Right hindlimb (tissue), 1 donor: ENCODE results near the gene IQGAP3.
A peak's percentile ranks its signal among the peaks of the same experiment; 100 is the strongest.

Experiments used
- DNase-seq: peaks from one replicate; pipeline ENCODE4 v3.0.0-alpha.2; 2018

IQGAP3 gene

DNA sequence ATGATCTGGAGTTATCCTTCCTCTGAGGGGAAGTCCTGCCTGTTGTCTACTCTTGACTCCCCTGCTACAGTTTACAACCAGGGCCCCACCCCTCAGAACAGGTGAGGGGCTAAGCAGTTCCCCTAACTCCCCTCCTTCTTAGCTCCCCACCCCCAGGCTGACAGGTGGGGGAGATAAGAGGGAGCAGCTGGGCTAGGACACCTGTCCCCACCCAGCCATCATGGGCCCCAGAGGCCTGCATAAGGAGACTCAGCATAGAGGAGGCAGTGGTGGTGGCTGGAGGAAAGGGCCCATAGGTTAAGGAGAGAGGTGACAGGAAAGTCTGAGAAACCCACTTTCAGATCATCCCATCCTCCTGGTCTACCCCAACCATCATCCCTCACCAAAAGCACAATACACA, 78.6 kb downstream of the IQGAP3 start:
- DNase-seq = no peak

DNA sequence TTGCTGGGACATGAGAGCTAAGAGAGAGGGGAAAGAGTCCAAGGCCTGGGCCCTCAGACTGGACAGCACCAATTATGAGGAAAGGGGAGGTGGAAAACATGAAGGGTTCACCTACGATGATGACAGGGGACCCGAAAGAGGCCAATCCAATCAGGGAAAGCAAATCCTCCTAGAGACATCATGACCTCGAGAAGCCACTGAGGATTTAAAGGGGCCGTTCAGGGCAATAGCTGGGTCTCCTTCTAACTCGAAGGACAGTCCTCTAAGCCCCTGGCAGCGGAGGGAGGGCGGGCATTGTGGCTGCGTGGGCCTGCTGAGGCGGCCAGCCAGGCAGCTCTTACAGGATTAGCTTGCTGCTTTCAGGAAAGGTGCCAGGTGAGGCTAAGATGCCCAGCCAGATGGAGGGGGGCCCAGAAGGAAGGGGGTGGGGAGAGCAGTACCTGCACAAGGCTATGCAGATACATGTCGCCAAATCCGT, 79.2 kb downstream of the IQGAP3 start:
- peak; percentile 66 for DNase-seq

DNA sequence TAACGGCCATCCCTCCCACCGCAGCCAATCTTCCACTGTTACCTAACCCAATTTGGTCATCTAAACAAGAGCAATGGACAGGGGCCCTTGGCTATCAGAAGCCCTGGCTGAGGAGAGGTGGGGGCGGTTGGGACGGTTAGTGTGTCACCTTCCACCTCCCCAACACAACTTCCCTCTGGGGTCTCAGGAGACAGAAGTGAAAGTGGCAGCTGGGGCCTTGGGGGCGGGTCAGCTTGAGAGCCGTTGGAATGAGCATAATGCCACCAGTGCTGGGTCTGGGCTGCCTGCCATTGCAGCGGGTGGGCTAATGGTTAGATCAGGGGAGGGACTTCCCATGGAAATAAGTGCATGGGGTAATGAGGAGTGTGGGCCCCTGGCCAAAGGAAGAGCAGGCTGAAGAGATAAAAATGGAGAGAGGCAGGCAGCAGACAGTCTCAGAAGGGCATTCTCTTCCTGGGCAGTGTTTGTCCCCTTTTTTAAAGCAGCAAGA, 79.7 kb downstream of the IQGAP3 start:
- peak; percentile 65 for DNase-seq

DNA sequence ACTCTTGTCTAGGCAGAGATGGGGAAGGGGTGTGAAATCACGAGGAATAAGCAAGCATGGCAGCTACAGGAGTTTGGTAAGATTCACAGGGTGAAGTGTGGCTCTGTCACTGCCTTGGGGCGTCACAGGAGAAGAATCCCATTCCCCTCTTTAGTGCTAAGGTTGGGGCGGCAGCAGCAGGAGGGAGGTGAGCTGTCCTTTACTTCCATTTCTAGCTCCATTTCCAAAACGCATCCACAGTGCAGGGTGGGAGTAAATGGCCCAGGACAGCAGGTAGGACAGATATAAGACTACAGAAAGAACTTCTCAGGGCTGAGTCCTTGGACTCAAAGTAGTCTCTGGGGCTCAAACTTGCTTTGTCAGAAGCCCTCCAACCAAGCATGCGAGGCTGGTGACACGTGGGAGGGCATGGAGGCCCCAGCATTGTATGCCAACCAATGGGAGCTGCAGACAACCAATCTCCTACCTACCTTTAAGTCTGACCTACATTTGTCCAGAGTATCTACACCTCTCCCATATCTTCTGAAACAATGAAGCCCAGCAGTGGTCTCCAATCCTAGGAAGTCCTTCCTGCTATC, 80.3 kb downstream of the IQGAP3 start:
- DNase-seq = no peak

DNA sequence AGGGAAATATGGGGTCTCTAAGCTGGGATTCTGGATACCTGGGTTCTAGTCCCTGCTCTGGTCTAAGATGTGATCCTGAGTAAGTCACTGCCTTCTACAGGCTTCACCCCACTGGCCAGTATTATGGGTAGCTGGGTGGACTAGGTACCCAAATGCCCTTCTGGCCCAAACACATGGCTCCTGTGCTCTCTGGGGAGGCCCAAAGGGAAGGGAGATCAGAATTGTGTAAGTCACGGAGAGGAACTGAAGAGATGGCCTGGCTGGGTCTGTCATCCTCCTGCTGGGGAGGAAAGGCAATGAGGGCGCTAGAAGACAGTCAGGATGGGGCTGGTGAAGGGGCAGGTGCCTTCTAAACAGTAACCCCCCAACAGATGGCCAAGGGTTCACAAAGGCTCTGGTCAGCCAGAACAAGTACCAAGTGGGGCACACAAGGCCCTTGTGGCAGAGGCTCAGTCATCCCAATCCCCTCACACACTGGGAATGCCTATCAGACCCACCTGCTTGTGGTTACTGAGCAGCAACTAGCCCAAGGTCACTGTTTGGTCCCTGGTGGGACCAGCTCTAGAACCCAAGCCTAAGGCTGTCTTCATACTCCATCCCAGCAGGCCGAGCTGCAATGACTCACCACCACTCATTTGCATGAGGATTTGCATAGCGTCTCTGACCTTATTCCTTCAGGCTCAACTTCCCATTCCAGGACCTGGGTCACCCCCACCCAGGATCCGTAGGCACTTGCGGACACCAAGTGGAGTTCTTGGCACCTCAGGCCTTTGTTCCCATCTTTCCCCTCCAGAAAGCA, 81.0 kb downstream of the IQGAP3 start:
- no peak for DNase-seq

DNA sequence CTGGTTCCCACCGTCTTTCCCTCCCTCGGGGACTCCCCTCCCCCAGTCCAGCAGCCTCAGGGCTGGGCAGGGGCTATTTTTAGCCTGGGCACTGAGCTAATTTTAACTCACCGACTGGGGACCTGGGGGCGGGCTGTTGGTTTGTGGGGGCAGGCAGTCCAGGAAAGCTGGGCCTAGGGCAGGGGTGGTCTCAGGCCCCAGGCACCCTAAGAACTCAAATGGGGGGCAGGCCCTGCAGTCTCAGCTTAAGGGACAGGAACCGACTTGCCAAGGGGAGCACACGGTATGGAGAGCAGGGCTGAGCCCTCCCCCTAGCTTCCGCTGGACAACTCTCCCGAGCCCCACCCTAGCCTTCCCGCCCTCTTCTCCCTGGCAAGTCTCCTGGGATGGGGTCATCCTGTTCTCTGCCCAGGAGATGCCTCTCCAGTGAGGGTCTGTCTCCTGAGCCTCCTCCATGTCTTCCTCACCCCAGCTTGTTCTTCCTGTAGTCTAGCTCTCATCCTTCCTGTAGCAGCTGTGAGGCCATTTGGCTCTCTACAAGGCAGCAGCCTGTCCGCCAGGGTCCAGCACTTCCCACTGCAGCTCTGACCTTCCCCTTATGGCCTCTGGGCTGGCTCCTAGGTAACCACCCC, 81.8 kb downstream of the IQGAP3 start:
- DNase-seq = peak; percentile 71

DNA sequence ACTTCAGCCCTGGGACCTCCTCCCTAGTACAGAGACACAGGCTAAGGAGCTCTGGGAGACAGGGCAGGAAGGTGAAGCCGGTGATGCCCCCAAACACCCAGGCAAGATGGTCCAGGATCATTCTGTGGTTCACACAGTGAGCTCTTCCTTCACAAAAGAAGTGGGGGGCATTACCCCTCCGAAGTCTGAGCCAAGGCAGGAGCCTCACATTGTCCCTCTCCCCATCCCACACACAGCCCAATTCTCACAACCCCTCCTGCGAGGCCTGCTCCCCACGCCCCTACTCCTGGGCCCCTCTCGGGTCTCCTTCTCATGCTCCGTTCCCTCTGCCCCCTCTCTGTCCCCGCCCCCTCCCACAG, 82.5 kb downstream of the IQGAP3 start:
- DNase-seq = no peak

DNA sequence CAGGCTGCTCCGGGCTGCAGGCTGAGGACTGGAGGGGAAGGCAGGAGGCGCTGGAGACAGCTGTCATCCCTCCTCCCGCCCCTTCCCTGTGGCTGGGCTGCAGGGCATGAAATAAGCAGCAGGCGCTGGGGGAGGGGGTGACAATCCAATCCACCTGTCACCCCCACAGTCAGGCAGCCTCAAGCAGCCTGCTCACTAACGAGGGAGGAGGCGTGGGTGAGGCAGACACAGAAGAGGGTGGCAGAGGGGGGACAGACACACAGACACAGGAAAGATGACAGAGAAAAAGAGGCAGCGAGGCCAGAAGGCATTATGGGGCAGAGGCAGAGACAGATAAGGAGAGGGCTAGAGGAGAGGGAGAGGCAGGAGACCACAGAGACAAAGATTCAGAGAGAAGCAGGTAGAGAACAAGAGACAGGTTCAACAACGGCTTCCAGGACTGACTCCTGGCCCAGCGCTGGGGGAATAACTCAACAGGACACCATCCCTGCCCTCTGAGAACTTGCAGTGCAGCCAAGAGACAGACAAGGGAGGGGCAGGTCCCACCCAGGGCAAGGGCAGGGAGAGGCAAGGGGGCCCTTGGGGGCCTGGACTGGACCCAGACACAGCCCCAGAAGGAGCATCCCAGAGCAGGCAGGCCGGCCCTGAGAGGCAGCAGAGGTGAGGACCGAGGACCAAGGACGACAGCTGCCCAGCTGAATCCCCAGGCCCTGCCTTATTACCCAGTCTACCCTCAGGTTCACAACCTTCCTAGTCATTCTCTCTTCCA, 83.0 kb downstream of the IQGAP3 start:
- peak; percentile 82 for DNase-seq

DNA sequence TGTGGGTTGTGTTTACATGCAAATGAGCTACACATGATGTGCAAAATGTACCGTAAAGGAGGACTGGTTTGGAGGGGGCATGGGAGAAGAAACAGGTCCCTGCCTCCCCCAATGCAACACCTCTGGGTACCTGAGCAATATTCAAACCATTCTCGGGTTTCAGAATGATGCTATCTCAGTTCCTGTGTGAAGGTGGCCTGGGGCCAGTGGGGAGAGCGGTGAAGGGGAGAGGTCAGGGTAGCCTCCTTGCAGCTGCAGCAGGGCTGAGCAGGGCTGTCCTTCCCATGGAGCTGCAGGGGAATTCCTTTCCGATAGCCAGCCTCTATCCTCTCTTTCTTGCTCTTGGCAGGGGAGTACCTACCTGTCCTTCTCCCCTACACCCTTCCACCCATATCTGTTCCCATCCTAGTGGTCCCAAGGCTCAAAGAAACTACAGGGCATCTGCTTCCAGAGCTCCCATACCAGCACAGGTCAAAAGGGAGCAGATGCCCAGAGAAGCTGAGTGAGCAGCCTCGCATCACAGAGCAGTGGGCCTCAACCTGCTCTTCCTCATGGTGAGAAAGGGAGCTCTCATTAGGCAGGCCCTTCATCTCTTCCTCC, 83.7 kb downstream of the IQGAP3 start:
- DNase-seq = no peak

DNA sequence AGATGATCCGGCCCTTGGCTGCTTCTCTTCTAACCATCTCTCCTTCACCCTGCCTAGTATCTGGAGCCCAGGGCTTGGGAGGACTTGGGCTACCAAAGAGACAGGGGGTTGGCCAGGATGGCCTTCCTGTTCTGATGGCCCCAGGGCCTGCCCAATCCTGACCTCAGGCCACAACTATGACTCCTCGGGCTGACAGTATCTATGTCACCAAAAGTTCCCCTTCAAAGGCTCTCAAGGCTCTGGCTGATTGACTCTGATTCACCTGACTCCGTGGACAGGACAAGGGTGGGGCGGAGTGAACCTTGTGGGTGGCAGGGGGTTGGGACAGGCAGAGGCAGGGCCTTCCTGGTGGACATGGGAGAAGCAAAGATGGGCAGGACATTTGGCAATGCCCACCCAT, 84.5 kb downstream of the IQGAP3 start:
- DNase-seq = no peak

DNA sequence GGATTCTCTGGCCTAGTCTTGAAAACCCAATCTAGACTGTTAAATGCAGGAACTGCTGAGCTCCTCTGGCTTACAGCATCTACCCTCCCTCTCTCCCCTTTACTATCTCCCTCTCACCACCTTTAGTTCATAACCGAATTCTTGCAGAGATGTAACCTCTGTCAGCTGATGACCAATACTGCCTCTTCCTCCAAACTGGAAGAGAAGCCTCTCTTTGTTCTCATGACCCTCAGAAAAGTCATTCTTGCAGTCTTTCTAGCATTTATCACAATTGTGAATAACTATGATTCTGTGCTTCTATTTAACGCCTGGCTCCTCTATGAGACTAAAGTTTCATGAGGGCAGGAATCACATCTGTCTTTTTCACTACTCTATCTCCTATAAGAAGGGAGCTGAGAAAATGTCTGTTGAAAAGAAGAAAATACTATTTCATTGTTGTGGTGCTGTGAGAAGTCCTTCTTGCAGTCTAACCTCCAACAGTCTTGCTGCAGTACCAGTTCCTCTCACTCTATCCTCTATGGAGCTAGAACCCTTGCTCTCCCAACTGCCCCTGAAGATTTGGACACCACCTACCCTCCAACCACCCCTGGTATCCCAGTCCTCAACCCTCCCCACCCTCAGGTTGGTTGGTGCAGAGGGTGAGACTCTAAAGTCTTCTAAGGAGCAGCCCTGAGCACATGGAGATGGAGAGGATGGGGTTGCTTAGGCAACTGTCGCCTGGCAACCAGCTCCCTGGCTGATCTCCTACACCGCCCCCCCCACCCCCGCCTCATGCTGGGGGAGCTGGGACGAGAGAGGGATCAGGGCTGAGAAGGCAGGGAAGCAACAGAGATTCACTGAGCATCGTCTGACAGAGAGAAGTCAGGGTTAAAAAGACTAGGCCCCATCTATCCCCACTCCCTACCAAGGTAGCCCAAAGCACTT, 85.7 kb downstream of the IQGAP3 start:
- DNase-seq = no peak

DNA sequence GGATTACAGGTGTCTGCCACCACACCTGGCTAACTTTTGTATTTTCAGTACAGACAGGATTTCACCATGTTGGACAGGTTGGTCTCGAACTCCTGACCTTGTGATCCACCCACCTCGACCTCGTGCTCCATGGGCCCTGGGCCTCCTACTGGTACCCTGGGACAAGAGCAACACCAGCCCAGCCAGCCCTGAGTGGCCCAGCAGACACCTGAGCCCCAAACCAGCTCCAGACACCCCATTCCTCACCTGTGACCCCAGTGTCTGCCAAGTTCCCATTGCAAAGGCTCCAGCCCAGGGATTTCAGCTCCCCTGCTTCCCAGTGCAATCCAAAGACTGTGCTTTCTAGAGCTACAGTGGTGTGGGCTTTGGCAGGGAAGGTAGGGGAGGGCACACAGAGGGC, 86.4 kb downstream of the IQGAP3 start:
- DNase-seq = no peak

DNA sequence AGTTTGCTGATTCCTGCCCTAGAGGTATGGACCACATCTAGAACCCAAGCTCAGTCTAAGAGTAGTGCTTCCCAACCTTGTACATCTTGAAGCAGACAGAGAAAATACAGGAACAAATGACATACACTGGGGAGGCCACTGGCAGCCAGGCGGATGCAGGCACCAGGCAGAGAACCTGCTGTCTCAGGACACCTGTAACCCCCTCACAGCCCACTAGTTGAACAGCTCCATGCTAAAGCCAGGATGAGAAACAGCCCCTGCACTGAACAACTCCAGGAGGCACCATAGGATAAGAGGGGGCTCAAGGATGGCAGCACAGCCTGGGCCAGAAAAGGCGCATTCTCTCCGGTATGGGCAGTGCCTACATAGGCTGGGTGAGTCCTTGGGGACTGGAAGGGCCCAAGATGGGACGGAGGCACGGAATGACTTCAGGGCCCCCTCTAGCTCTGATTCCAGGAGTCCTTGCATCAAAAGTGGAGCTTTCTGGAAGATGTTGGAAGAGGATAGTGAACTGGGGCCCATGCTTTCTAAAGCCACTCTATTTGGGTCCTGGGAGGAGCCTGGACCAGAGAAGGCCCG, 87.8 kb downstream of the IQGAP3 start:
- DNase-seq = no peak

DNA sequence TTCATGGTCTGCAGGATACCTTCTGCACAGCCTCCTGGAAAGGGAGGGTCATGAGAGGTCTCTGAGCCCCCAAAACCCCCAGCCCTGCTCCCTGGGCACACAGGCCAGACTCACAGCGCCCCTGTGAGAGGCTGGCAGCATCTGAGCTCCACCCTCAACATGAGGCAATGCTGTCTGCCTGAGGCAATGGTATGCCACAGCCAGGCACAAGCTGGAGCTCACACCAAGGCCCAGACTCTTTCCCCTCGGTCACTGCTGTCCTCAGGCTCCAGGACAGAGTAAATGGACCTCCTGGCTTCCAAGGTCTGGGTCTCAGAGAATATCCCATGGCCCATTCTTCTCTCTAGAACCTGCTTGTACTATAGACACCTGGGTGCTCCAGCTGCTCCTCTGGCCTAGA, 89.0 kb downstream of the IQGAP3 start:
- DNase-seq = no peak

DNA sequence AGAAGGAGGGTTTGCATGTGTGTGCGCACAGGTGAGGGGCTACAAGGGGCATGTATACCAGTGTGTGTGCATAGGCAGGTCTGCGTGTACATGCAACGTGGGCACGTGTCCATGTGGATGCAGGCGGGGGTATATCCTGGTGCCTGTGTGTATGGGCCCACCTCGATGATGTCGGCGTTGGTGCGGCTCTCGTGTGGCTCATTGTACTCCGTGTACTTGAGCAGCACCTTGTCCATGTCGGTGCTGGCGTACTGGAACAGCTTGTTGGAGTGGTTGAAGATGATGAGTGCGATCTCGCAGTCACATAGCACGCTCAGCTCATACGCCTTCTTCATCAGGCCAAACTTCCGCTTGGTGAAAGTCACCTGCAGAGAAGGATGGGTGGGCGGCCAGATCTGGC, 90.1 kb downstream of the IQGAP3 start:
- no peak for DNase-seq

DNA sequence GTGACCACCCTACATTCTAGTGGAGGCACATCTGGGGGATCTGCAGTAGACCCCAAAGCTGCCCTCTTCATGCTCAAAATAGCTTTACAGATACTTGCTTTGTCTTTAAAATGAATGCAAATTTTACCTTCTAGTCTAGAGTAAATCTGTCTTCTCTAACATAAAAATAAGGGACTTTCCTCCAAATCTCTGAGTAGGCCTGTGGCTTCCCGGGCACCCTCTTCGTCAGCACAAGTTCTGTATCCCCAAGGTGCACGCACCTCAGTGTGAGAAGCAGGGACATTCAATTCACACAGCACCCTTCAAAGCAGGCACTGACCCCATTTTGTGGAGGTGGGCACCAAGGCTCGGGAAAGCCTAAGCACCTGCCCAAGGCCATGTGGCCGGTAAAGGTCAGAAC, 90.8 kb downstream of the IQGAP3 start:
- no peak for DNase-seq

DNA sequence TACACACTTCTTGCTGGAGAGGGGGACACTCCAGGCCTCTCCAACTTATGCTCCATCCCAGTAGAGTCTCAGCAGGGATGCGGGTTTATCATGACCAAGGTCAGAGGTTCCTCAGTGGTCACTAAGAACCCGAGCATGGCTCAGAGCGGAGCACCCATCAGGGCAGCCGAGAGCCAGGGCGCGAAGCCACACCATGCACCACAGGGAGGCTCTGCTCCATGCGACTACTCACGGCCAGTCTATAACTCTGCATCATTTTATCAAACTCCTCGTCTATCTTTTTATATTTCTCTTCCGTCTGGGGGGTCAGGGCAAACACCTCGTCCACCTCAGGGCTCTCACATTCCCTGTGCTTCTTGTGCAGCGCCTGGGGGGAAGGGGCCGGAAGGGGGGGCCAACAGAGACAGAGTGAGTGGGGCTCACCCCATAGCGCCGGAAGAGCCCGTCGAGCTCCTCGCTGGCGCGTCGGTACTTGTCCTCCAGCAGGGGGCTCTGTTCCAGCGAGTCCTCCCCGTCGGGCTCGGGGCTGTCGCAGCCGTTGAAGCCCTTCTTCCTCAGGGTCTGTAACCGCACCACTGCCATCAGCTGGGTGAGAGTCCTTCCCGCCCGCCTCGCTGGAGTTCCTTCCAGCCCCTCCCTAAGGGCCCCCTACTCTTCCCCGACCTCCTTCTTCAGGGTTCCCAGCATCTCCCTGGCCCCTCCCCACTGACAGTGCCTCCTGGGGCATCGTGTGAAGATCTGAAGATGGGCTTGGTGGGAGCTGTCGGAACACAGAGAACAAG, 91.8 kb downstream of the IQGAP3 start:
- peak; percentile 64 for DNase-seq

DNA sequence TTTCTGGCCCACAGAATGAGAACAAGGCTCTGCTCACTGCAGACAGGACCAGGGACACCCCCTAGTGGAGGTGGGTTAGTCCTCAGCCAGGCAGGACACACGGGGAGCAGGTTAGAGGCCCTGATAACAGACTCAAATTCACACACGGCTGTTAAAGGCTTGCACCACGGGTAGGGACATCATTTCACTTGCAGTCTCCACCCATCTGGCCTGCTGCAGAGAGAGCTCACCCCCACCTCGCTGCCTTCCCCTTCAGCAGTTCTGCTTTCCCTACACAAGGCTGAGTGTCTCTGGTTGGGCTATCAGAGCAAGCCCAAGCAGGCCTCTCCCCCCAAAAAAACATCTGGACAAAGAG, 92.4 kb downstream of the IQGAP3 start:
- no peak for DNase-seq

DNA sequence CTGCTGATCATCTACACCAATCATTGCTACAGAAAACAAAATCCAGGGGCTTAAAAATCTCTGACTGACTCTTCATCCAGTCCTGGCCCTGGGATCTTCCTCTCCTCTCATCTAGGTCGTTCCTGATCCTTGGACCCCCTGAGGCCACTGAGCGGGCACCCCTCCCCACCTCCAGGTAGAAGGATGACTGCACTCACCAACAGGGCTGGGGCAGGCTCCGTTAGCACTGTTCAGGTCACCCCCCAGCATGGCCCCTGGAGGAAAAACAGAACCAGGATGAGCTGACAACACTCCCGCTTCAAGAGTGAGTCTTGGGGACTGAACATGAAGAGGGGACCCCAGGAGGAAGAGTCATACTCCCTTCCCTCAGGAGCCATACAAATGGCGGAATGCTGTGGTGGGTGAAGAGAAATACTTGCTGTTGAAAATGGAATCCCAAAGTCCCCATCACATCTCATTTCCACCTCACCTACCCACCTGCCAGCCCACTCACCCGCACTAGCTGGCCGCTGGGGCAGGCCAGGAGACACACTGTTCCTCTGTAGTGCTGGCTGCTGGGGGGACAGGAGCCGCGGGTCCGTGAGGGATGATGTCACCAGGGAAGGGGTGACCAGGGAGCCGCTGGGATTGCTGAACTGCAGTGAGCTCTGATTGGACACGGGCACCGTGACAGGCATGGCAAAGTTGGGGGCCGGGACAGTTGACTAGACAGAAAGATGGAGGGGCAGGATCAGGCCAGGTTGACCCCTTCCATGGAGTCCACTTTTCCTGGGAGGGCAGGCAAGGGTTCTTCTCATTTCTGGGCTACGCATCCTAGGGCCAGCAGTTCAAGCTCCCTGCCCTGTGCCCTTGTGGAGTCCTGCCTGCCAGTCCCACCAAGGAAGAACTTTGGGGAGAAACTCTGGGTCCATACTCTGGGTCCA, 93.0 kb downstream of the IQGAP3 start:
- no peak for DNase-seq

DNA sequence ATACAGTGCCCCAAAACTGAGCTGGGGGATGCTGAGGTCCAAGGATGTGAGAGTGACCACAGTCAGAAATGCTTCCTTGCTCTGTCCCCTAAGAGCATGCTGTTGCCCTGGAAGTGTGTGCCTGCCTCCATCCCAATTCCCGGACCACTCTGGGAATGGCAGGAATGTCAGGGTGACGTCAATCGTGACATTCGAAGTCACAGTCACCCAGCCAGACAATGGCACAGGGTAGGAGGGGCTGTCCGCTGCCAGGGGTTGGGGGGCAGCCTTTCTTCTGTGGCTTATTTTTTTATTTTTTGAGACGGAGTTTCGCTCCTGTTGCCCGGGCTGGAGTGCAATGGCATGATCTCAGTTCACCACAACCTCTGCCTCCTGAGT, 94.1 kb downstream of the IQGAP3 start:
- DNase-seq = no peak
